NCI-H1436 (cell line): Measurements from ENCODE around the gene MYRF.
A peak's percentile ranks its signal among the peaks of the same experiment; 100 is the strongest.

Experiments
- DNase-seq: peaks from one replicate; lab custom pipeline; 2025; lab: John Stamatoyannopoulos, UW

Gene MYRF

GRCh38 chr11:61752117-61752924 is at the start of gene MYRF:
MYRF (plus strand) TSS chr11:61752636; CDS start chr11:61752745, 109 bp downstream.
- peak; percentile 52 for DNase-seq

GRCh38 chr11:61702701-61703312 is 49.6 kb upstream of the MYRF start:
- DNase-seq, result no peak

- no peak for DNase-seq
These were observed 47.6 kb upstream of the MYRF start for GRCh38 chr11:61704838-61705237.

- no peak for DNase-seq
These were observed 45.7 kb upstream of the MYRF start for GRCh38 chr11:61706452-61707400.

- no peak for DNase-seq
These were observed 44.9 kb upstream of the MYRF start for GRCh38 chr11:61707574-61707973.

GRCh38 chr11:61709110-61709509 is 43.3 kb upstream of the MYRF start:
- no peak for DNase-seq

- DNase-seq, result peak; percentile 74
These were observed 42.9 kb upstream of the MYRF start for GRCh38 chr11:61709572-61709971.

GRCh38 chr11:61710019-61710418 is 42.4 kb upstream of the MYRF start:
- DNase-seq, result no peak

GRCh38 chr11:61711037-61711436 is 41.4 kb upstream of the MYRF start:
- no peak for DNase-seq

GRCh38 chr11:61711498-61711897 is 40.9 kb upstream of the MYRF start:
- peak; percentile 34 for DNase-seq

- DNase-seq, result no peak
These were observed 40.1 kb upstream of the MYRF start for GRCh38 chr11:61712314-61712713.

- no peak for DNase-seq
These were observed 39.6 kb upstream of the MYRF start for GRCh38 chr11:61712846-61713245.

- no peak for DNase-seq
These were observed 39.0 kb upstream of the MYRF start for GRCh38 chr11:61713464-61713863.

- no peak for DNase-seq
These were observed 38.5 kb upstream of the MYRF start for GRCh38 chr11:61713906-61714305.

GRCh38 chr11:61714316-61714715 is 38.1 kb upstream of the MYRF start:
- DNase-seq, result no peak

GRCh38 chr11:61714916-61715315 is 37.5 kb upstream of the MYRF start:
- no peak for DNase-seq

- no peak for DNase-seq
These were observed 36.6 kb upstream of the MYRF start for GRCh38 chr11:61715867-61716266.

GRCh38 chr11:61716478-61717285 is 35.8 kb upstream of the MYRF start:
- no peak for DNase-seq

- DNase-seq, result no peak
These were observed 35.0 kb upstream of the MYRF start for GRCh38 chr11:61717286-61718033.

- no peak for DNase-seq
These were observed 34.3 kb upstream of the MYRF start for GRCh38 chr11:61718046-61718531.
